COLO668 (cell line): ENCODE measurements around the gene SLF2.
"Not testable (repeated sequence)": the region's sequence is repeated elsewhere in the genome, so short reads cannot be mapped to it uniquely, and the experiment has no call there.

Experiments
- DNase-seq: peaks from one replicate; lab custom pipeline; 2025; ENCODE audit not compliant: unreplicated experiment; lab: John Stamatoyannopoulos, UW

Gene SLF2

DNA sequence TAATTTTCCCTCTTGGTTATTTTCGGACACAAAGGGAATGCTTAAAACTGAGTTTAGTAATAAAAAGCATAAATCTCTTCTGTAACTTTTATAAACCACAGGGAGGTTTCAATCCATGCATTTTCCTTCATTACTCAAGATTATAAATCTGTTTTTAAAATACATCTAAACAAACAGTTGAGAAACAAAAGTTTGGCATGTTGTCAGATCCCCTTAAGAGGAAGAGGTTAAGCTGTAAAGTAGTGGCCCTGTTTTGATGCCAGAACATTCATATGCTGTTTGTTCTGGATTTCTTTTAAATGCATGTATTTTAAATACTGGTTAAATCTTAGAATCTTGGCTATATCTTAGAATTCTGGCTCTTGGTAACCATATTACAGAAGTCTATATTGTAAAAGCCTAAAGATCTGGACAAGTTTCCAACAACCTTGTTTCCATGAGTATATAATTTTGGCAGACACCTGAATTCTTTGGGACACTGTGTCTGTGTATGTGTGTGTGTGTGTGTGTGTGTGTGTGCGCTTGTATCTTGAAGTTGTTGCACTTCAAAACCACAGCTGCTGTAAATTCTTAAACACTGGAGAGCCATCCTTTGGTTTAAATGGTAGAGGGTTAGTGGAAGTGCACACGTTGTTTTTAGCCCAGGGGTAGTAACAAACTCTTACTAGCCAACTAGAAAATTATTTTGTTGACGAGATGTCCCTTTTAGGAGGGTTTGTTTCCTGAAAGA, 49.8 kb downstream of the SLF2 start:
- no peak for DNase-seq

DNA sequence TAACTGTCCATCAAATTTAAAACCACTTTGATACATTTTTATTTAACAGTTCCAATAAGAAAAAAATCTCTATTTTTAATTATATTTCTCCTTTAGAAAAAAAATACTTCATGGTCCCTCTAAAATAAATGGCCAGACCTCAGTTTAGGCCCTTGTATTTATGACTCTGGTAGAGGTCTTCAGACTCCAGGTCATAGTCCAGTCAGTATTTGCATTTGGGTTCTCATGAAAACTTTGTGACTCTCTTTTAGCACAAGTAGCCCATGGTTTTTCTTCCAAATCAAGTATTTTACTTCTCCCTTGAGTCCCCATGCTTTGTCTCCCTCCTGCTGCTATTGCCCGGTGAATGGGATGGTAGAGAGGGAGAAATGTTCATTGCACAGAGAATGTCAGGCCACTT, 51.1 kb downstream of the SLF2 start:
- DNase-seq: no peak

DNA sequence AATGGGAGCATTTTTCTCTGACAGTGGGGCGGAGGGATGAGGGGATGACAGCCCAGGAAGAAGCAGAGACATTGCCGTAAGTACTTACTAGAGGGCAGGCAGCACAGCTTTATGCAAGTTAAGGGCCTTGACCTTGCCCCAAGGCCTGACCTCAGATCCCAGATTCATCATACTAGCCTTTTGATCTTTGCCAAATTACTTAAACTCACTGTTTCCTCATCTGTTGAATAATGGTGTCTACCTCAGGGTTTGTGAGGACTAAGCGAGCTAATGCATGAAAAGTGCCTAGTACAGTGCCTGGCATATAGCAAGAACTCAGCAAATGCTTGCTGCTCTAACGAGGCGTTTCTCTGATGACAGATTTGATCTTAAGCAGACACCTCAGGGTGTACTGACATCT, 53.1 kb downstream of the SLF2 start:
- DNase-seq: no peak

DNA sequence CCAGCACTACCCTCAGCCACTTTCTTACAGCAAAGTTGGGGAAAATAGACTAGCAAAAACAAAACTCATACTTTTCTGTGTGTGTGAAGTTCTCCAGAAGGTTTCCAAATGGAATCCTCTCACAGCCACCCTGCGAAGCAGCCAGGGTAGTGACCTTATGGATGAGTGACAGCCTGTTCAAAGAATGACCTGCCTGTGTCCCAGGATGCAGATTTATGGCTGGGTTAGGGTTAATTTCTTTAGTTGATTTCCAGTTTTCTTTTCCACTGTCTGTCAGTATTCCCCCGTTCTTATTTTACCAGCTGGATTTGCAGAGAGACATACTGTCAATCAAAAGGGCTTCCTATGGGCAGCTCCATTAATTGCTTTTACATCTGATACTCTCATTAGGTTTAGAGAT, 54.1 kb downstream of the SLF2 start:
- DNase-seq: no peak

DNA sequence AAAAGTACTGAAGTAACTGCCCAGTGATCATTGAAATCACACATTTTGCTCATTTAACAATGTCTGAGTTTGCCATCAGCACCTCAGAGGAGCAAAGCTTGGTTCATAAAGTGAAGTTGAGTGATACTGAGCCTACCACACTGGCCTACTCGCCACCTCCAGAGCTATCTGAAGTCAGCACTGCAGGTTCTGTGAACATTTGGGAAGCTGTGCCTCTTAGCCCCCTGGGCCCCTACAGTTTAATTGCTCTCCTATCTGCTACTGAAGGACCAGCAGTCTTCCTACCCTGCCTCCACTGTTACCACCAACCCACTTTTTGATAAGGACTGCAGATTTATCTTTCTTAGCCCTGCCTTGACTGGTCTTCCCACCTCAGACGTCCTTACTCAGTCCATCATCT, 54.6 kb downstream of the SLF2 start:
- DNase-seq: no peak

DNA sequence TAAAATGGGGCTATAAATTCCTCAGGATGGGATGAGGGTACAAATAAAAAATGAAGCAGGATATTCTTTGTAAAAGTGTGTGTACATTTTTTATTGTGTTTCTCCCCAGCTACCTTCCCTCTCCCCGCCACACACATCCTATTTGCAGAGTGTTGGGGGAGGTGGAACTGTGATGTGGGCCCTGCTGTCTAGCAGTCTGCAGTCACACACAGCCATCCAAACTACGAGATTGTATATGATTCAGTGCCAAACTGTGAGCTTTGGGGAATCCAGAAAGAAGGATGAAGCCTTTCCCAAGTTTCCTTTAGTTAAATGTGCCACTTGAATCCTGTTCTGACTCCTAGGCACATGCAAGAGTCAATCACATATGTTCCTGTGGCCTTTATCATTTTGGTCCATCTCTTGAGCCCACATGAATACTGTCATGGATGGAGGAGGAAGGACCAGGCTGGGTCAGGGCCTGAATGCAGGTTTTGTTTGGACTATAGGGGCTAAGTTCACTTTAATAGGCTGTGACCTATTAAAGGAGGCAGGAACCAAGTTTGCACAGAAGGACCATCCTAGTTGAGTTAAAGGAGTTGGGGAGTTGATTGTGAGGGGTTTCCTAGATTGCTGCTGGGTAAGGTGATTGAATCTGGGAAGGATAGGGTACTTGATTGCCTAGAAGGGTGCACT, 55.4 kb downstream of the SLF2 start:
- no peak for DNase-seq

DNA sequence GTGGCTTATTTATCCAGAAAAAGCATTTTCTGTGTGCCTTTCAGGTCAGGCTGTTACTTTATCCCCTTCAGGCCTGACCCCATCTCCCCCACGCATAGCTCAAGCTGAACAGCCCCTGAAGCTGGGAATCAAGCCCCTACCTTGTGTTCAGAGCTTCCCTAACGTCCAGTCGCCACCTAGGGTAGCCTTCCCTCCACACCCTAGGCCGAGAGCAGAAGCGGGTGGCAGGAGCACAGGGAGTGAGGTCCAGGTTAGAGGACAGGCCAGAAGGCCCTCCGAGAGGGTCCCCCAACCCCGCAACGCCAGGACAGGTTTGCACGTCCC, 56.1 kb downstream of the SLF2 start:
- no peak for DNase-seq

DNA sequence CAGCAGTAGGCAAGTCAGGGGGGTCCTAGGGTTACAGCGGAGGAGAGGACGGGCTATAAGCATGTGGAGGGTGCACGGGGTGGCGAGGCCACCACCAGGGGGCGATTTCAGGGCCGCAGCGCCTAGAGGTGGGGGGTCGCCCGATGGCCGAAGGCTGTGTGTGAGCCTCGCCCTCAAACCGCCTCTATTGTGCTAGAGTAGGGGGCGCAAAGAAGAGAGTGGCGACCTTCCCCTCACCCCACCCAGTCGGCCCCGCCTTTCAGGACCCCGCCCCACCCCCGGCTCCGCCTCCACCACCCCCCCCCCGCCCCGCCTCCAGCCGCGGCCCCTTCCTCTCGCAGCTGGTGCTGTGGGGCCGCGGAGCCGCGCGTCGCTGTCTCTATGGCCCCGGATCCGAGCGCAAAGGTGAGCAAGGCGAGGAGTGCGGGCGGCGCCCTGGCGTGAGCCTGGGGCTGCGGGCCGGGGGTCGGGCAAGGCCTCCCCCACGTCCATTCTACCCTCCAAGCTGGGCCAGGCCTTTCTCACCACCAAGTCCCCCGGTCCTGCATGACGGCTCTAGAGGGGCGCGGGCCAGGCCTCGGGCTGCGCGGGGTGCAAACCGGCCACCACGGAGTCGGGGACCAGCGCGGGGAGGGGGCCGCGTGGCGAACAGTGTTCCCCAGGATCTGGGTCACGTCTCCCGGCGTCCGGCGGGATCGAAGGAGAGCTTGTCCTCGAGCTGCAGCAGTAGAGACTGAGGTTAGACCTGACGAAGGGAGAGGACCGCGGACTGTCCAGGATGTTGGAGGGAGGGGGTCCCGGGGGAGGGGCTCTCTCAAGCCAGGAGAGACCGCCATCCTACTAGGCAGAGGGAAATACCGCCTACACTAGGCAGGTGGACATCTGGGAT, 56.7 kb downstream of the SLF2 start, which contains the start of gene SEMA4G:
Gene SEMA4G, plus strand, starts transcription at position 318 of the 889 bp plus-strand sequence. CDS start 3,409 bp downstream, outside the sequence.
- peak; percentile 38 for DNase-seq

DNA sequence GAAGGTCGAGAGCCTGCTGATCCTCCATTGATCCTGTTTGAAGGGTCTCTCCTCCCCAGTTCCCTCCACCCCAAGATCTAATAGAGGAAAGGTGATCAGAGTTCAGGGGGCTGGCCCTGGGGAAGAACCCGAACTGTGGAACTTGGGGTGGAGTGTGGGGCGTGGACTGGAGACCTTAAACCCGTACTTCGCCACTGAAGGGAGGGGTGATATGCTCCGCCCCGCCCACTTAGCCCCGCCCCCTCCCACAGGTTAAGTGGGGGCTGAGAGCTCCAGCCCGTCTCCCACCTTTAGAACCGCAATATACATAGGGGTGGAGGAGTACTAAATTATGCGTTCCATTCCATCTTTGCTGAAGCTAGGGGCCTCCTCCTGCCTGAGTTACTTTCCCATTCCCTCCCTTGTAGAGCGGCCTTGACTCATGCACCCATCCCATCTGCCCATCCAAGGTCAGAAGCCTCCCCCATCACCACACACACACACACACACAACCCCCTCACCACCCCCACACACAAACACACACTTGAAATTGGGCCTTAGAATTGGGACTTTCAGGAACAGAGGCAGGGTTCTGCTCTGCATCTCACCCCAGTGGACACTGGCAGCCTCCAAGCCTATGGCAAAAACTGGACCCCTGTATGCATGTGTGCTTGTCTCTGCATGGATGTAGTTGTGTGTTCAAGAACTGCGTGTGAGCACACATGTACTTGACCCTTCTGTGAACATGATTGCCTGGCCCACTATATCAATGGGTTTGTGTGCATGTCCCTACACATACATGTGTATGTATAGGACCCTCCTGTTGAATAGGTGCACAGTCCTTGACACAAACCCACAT, 57.5 kb downstream of the SLF2 start:
- no peak for DNase-seq

DNA sequence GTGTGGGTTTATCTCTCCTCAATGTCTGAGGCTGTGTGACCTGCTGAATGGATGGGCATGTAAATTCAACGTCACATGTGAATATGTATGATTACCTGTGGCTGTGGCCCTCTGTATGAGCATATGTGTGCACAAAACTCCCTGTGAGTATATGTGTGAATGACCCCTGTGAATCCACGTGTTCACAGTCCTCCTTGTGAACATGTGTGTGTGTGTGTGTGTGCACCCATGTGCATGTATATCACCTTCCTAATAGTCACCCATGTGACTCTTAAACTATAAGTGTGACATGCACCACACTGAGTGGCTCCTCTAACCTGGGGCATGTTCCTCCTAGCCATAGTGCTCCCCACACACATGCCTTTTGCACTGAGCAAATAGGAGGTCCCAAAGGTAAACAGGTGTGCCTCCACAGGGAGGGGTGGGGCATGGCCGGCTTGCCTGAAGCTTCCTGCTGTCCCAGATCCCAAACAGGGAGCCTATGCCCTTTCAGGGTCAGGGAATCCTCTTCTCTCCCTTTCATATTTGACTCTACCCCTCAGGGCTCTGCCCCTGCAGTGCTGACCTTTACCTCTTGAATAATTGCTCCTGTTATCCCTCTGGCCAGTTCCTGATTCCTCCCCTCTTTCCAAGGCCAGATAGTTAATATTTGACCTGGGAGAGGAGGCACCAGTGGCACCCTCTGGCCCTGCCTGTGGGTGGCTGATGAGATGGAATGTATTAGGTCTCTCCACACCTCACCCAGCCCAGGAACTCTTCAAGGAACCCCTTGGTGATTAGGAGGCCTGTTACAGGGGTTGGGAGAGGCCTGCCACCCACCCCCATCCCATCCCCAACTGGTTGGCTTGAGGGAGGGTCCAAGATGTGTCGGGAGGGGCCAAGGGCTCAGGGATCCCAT, 58.4 kb downstream of the SLF2 start:
- peak; percentile 29 for DNase-seq

DNA sequence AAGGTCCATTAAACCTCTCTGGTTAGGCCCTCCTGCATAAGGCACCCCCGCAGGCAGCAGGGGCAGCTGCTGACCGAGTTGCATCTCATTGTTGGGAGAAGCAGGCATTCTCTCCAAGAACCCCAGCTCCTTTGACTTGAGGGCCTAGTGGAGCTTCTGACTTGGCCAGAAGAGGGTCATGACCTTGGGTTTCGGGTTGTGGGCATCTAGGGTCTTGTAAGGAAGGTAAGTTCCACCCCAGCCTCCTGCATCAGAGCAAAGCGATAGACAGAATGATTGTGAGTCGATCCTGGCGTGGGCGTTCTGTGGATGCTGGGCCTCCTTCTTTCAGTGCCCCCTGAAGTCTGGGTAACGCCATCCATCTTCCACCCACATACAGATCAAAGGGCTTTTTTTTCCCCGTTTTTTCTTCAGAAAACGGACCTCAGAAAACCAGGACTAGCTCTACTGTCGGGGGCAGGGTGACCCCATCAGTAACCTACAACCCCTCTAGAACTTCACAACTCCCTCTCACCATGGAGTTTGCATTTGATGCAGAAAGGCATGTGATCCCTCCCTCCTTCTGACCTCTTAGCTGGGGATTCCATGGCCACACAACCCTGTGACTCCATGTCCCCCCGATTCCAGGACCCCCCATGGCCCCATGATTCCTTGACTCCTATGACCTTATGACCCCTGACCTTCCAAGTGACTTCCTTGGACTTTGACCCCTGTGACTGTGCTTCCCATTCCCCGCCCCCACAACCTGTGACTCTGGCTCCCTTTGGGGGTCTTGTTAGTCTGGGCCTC, 59.5 kb downstream of the SLF2 start:
- DNase-seq: no peak

DNA sequence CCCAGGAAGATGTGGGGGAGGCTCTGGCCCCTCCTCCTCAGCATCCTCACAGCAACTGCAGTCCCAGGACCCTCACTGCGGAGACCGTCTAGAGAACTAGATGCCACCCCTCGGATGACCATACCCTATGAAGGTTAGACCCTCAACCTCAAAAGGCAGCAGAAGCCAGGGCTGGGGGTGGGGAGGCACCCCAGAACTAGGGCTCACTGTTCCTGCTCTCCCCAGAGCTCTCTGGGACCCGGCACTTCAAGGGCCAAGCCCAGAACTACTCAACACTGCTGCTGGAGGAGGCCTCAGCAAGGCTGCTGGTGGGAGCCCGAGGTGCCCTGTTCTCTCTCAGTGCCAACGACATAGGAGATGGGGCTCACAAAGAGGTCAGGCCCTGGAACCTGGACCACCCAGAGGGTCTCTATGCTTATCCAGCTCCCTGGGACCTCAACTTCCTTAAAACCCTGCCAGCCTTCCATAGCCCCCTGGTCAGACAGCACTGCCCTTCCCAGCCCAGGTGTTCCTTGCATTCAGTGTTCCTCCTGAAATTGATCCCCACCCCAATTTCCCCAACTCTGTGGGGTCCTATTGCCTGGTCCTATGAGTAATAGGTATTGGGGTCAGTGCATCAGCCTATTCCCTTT, 60.3 kb downstream of the SLF2 start:
- no peak for DNase-seq

DNA sequence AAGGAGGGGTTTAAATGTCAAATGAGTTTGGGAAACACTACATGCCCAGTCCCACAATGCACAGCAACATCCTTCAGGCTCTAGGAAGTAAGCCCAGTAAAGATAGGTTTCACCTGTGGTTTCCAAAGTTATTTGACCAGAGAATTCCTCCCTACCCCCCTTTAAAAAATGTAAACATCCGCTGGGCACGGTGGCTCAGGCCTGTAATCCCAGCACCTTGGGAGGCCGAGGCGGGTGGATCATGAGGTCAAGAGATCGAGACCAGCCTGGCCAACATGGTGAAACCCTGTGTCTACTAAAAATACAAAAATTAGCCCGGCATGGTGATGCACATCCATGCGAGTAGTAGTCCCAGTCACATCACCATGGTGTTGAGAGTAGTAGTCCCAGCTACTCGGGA, 62.6 kb downstream of the SLF2 start:
- DNase-seq: not testable (repeated sequence)

DNA sequence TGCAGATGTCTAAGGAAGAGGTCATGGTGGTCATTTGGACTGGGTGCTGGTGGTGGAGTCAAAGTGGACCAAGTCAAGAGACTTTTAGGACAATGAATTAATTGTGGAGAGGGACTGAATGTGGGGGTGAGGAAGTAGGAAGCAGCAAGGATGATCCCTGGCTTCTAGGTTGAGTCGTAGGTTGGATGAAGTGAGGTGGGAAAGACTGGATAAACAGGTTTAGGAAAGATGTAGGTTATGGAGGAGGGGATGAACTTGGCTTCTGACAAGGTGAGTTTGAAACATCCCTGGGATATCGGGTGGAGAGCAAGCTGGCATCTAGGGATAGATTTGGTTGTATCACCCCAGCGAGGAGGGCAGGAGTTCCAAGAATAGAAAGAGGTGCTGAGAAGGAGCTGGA, 64.1 kb downstream of the SLF2 start:
- no peak for DNase-seq

DNA sequence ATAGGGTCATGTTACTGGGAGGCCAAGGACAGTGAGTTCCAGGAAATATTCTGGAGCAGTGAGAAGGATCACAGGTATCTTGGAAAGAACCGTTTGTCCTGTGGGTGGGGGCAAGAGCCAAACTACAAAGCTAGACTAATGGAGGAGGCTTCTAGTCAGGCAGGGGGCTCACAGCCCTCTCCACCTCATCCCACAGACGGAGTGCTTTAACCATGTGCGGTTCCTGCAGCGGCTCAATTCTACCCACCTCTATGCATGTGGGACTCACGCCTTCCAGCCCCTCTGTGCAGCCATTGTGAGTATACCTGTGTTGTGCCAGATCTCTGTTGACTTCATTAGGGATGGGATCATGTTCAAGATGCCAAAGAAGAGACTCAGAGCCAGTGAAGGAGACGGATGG, 64.7 kb downstream of the SLF2 start:
- no peak for DNase-seq

DNA sequence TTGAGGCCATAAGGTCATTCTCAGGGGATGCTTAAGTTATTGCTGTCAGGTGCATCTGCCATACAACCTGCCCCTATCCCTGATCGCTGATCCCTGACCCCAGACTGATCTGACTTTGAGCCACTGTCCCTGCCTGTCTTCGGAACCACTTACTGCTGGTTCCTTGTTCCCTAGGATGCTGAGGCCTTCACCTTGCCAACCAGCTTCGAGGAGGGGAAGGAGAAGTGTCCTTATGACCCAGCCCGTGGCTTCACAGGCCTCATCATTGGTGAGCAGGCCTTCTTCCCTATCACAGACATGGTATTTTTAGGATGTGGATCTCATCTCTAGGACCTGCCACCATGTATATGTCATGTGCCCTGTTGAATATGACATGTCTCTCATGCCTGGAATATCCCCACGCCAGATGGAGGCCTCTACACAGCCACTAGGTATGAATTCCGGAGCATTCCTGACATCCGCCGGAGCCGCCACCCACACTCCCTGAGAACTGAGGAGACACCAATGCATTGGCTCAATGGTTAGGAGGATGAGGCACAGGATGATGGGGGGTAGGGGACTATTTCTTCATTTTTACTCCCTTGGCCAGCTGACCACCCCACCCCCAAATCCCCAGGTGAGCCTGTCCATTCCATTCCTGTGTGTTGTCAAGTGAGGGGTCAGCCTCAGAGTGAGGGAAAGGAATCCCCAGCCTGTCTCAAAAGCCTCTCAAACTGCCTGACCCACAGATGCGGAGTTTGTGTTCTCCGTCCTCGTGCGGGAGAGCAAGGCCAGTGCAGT, 65.5 kb downstream of the SLF2 start:
- no peak for DNase-seq

DNA sequence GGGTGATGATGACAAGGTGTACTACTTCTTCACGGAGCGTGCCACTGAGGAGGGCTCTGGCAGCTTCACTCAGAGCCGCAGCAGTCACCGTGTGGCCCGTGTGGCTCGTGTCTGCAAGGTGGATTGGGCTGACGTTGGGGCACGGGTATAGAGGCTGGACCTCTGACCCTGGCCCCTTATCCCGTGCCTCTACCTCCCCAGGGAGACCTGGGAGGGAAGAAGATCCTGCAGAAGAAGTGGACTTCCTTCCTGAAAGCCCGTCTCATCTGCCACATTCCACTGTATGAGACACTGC, 66.1 kb downstream of the SLF2 start:
- no peak for DNase-seq

DNA sequence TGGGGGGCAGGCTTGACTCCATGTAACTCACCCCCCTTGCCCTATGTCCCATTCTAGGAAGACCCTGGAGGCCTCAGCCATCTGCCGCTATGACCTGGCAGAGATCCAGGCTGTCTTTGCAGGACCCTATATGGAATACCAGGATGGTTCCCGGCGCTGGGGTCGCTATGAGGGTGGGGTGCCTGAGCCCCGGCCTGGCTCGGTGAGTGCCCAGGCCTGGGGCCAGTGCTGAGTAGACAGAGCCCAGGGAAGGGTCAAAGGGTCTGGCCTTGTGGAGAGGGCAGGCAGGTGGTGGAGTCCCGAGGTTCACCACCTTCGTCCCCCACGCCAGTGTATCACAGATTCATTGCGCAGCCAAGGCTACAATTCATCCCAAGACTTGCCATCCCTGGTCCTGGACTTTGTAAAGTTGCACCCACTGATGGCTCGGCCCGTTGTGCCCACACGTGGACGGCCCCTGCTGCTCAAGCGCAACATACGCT, 67.1 kb downstream of the SLF2 start:
- DNase-seq: no peak
